ENCODE measurements around the gene LRRN1. TPM values are rescaled to one million over a fixed set of nuclear protein-coding genes. Genes with fewer than 3 reads are reported as not detected.

The LRRN1 gene
- total RNA-seq, 4 donors from 2014 or later, result 0.40 to 3.1 (median 1.6) TPM

- Histone ChIP-seq H3K27ac (no peak overlapping the region), H3K4me3 (no peak overlapping the region), H3K27me3 (no peaks in the 10 kb centered on the region), H3K36me3 (peaks cover 0 to 10% of the 10 kb centered on the region in 2 donors), H3K9me3 (peaks cover 0 to 16% (median 0%) of the 10 kb centered on the region in 3 donors), H3K4me1 (no peaks in the 10 kb centered on the region)
- TF ChIP-seq CTCF (IDR thresholded peaks at IDR 0.05), result no peak
- no peak for TF ChIP-seq POLR2AphosphoS5 (IDR thresholded peaks at IDR 0.05)
- no peak for TF ChIP-seq POLR2A (IDR thresholded peaks at IDR 0.05)
- TF ChIP-seq EP300 (IDR thresholded peaks at IDR 0.05), result no peak
- WGBS, 2 donors (ENCODE audit: low coverage in 1 of 2), result 100% methylated on average over 1 of the region's 1 CpG
- ATAC-seq, result no peak
Observed at GRCh38 chr3:3771567-3771966, 27.7 kb upstream of the LRRN1 start.

GRCh38 chr3:3772338-3772737 is 26.9 kb upstream of the LRRN1 start:
- TF ChIP-seq EP300 (IDR thresholded peaks at IDR 0.05), result no peak
- TF ChIP-seq POLR2A (IDR thresholded peaks at IDR 0.05), result no peak
- TF ChIP-seq CTCF (IDR thresholded peaks at IDR 0.05), result no peak
- no peak for TF ChIP-seq POLR2AphosphoS5 (IDR thresholded peaks at IDR 0.05)
- H3K4me1 ChIP-seq, result no peaks in the 10 kb centered on the region
- H3K9me3 ChIP-seq, result peaks cover 0 to 16% (median 0%) of the 10 kb centered on the region in 3 donors
- ATAC-seq, result no peak
- 86 to 100% methylated on average over 1 of the region's 1 CpG for WGBS, 2 donors (ENCODE audit: low coverage in 1 of 2)
- no peak overlapping the region for H3K4me3 ChIP-seq
- H3K27me3 ChIP-seq, result no peaks in the 10 kb centered on the region
- H3K36me3 ChIP-seq, result peaks cover 0 to 12% of the 10 kb centered on the region in 2 donors
- H3K27ac ChIP-seq, result no peak overlapping the region

- 66 to 71% methylated on average over 6 of the region's 7 CpGs for WGBS, 2 donors (ENCODE audit: low coverage in 1 of 2)
- Histone ChIP-seq H3K4me1 (no peaks in the 10 kb centered on the region), H3K36me3 (peaks cover 0 to 12% of the 10 kb centered on the region in 2 donors), H3K27me3 (no peaks in the 10 kb centered on the region), H3K4me3 (no peak overlapping the region), H3K9me3 (peaks cover 0 to 16% (median 0%) of the 10 kb centered on the region in 3 donors), H3K27ac (no peak overlapping the region)
- no peak for ATAC-seq
- no peak for TF ChIP-seq POLR2A (IDR thresholded peaks at IDR 0.05)
- TF ChIP-seq EP300 (IDR thresholded peaks at IDR 0.05), result no peak
- TF ChIP-seq POLR2AphosphoS5 (IDR thresholded peaks at IDR 0.05), result no peak
- no peak for TF ChIP-seq CTCF (IDR thresholded peaks at IDR 0.05)
Observed at GRCh38 chr3:3772920-3773319, 26.3 kb upstream of the LRRN1 start.

- whole genome bisulfite sequencing, 2 donors (ENCODE audit: low coverage in 1 of 2), result 95% methylated on average over 2 to 4 of the region's 4 CpGs
- peaks cover 0 to 16% (median 0%) of the 10 kb centered on the region in 3 donors for H3K9me3 ChIP-seq
- ATAC-seq, result no peak
Observed at GRCh38 chr3:3776607-3777006, 22.6 kb upstream of the LRRN1 start.

More at GRCh38 chr3:3776607-3777006, 22.6 kb upstream of the LRRN1 start:
- Histone ChIP-seq H3K27me3 (no peaks in the 10 kb centered on the region), H3K27ac (no peak overlapping the region), H3K4me1 (no peaks in the 10 kb centered on the region), H3K36me3 (peaks cover 0 to 12% of the 10 kb centered on the region in 2 donors), H3K4me3 (no peak overlapping the region)
- TF ChIP-seq POLR2A (IDR thresholded peaks at IDR 0.05) (no peak), CTCF (IDR thresholded peaks at IDR 0.05) (no peak), EP300 (IDR thresholded peaks at IDR 0.05) (no peak), POLR2AphosphoS5 (IDR thresholded peaks at IDR 0.05) (no peak)
